ENCODE results near the gene COL16A1.

Gene COL16A1

DNA sequence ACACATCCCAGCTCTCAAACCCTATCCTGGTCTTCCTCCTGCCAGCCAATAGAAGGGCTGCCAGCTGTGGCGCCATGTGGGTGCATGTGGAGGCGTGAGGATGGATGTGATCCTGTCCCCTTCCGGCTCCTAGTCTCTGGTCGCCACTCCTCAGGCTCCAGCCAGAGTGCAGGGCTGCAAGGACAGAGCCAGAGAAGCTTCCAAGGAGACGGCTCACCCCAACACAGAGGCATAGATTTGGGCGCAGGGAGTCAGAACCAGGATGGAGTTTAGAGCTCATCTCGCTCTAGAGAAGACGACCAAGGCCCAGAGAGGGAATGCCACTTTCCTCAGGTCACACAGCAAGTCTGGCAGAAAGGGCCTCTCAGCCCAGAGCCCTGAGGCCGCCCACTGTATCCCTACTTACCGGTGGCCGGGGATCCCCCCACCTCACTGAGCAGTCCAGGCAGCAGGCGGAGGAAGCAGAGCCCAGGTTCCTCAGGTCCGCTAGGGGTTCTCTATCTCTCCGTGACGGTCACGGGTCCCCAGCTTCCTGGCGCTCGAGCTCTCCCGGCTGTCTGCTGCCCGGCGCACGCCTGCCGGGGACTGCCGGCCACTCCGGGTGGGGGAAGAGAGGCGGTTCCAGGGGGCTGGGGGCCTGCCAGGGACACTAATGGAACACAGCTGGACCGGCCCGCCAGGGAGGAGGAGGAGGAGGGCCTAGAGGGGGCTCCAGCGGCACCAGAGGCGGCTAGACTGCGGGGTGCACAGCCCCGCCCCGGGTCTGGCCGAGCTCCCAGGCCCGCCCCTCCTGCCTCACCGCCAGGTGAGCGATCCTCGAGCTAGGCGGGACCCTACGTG, at the start of gene COL16A1:
TSS of gene COL16A1 (minus strand) at position 587 of the 840 bp plus-strand sequence. CDS start 1,824 bp downstream, outside the sequence.
- no peak for DNase-seq (ENCODE audit: low read depth)
- TF ChIP-seq, protein P1, sequence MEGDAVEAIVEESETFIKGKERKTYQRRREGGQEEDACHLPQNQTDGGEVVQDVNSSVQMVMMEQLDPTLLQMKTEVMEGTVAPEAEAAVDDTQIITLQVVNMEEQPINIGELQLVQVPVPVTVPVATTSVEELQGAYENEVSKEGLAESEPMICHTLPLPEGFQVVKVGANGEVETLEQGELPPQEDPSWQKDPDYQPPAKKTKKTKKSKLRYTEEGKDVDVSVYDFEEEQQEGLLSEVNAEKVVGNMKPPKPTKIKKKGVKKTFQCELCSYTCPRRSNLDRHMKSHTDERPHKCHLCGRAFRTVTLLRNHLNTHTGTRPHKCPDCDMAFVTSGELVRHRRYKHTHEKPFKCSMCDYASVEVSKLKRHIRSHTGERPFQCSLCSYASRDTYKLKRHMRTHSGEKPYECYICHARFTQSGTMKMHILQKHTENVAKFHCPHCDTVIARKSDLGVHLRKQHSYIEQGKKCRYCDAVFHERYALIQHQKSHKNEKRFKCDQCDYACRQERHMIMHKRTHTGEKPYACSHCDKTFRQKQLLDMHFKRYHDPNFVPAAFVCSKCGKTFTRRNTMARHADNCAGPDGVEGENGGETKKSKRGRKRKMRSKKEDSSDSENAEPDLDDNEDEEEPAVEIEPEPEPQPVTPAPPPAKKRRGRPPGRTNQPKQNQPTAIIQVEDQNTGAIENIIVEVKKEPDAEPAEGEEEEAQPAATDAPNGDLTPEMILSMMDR (IDR thresholded peaks at IDR 0.05; ENCODE audit: low read depth, low read length, missing control alignments), result no peak
- H3K4me3 ChIP-seq (ENCODE audit: low read depth, low read length), result no peak within 1 kb of the TSS

DNA sequence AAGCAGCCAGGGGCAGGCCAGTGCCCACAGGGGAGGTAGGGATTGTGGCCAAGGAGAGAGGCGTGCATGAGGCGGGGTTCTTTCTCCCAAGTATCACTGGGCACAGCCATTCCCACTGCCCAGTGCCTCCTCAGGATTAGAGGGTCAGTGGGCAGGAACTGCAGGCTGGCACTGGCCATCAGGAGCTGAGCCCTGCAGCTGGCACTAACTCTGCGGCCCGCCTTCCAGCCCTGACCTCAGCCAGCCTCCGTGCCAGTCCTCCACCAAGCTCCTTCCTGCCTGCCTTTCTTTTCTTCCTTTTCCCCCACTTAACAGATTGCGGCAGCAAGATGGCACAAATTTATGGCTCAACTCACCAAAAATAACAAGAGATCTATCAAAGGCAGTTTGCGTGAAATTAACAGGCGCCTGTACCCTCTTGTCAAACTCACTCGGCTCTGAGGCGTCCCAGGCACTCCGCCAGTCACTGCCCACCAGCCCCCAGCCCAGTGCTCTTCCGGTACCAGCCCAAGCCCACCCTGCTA, 49.2 kb upstream of the COL16A1 start:
- H3K4me3 ChIP-seq (ENCODE audit: low read depth, low read length), result no peak overlapping the region
- TF ChIP-seq, protein P1 (IDR thresholded peaks at IDR 0.05; ENCODE audit: low read depth, low read length, missing control alignments), result no peak
- DNase-seq (ENCODE audit: low read depth), result no peak

DNA sequence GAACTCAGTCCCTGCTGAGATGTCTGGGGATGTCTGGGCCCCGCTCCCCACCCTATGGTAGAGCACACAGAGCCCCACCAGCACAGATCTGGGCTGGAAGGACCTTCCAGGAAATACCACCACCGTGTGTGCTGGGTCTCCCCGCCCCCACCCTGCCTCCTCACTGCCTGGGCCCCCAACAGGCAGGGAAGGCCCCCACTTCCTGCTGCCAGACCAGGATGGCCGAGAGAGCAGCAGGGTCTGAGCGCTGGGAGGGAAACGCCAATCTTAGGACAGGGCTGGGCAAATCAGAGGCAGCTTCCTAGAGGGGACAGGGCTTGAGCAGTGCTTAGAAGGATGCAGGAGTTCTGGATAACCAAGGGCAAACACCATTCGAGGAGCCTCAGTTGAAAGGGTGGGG, 48.4 kb upstream of the COL16A1 start:
- no peak for DNase-seq (ENCODE audit: low read depth)
- no peak overlapping the region for H3K4me3 ChIP-seq (ENCODE audit: low read depth, low read length)
- TF ChIP-seq, protein P1 (IDR thresholded peaks at IDR 0.05; ENCODE audit: low read depth, low read length, missing control alignments), result no peak

DNA sequence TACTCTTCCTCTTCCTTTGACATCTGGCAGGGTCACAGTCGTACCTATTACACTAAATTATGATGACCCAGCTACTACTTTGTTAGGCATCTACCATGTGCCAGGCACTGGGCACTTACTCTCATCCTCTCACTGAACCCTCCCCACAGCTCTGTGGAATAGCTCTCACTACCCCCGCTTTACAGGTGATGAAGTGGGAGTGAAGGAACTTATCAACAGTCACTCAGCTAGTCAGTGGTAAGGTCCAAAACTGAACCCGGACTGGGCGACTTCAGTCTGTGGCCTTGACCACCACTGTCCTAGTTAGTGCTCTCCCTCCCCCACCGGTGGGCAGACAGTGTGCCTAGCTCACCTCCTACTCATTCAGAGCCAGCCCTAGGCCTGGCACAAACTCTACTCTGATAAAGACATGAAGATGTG, 48.0 kb upstream of the COL16A1 start:
- DNase-seq (ENCODE audit: low read depth), result no peak
- TF ChIP-seq, protein P1 (IDR thresholded peaks at IDR 0.05; ENCODE audit: low read depth, low read length, missing control alignments), result no peak
- H3K4me3 ChIP-seq (ENCODE audit: low read depth, low read length), result no peak overlapping the region

DNA sequence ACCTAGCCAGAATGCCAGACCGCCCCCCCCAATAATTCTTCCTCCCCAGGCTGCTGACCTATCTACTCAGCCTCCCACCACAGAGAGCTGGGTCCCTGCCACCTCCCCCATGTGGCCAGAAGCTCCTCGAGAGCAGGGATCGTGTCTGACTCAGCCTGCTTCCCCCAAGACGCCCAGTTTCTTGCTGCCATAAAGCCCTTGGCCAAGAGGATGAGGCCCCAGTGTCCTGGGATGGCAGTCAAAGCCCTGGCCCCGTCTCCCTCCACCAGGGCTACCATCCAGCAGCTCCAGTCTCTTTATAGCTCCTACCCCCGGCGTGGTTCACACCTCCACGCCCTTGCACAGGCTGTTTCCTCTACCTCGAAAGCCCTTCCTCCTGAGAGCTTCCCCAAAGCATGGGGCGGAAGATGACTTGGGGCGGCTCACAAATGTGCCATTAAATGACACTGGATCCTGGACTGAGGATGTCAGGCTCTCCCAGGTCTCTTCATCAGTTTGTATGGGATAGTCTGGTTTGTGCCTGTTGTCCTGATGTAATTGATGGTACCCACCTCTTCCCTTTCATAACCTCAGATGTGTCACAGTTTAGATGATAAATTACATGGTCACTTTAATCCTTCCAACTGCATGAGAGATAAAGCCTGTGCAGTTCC, 47.2 kb upstream of the COL16A1 start:
- H3K4me3 ChIP-seq (ENCODE audit: low read depth, low read length), result no peak overlapping the region
- TF ChIP-seq, protein P1 (IDR thresholded peaks at IDR 0.05; ENCODE audit: low read depth, low read length, missing control alignments), result no peak
- no peak for DNase-seq (ENCODE audit: low read depth)

DNA sequence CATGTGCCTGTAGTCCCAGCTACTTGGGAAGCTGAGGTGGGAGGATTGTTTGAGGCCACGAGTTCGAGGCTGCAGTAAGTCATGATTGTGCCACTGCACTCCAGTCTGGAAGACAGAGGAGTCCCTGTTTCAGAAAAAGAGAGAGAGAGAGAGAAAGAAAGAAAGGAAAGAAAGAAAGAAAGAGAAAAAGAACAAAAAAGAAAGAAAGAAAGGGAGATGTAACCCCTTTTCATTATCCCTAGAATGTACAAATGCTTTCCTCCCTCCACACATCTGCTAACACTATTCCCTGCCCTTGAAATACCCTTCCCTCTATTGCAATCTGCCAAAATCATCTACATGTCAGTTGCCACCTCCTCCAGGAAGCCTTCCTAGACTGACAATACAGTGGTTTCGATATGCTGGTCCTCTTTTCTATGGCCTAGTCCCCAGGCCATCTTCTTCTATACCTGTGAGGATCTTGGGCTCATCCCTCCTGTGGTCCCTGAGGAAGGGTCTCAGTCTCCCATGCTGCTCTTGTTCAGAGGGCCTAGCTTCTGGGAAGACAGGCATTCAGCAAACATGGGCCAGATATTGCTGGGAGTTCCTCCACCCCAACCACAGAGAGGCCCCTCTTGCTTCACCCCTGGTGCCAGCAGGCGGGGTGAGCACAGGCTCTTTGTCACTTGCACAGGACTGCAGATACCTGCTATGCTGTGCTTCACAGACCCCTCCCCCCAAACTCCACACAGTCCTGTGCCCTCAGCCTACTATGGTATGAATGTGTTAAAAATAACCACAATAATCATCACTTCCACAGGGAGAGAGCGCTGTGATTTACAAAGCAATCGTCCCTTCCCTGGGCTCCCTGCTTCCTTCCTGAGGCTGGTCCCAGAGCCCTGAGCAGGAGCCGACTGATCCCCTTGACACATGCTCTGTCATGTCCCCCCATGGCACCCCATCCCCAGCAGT, 46.2 kb upstream of the COL16A1 start:
- no peak for DNase-seq (ENCODE audit: low read depth)
- no peak overlapping the region for H3K4me3 ChIP-seq (ENCODE audit: low read depth, low read length)
- TF ChIP-seq, protein P1 (IDR thresholded peaks at IDR 0.05; ENCODE audit: low read depth, low read length, missing control alignments), result no peak
